ENCODE results near the gene LPAR1.

GRCh38 chr9:110995420-110996340 lies 42.6 kb downstream of the LPAR1 start:
- no peak for TF ChIP-seq CTCF (IDR thresholded peaks at IDR 0.05)
- TF ChIP-seq POLR2A (IDR thresholded peaks at IDR 0.05): no peak

Measured in adrenal gland (tissue), 5 donors.